Natural killer cell treated with Interleukin-12 subunit alpha and Interleukin-12 subunit beta and Interleukin-15 and Interleukin-18, amount 100 ng/mL, for 72 hours (primary cell): ENCODE measurements around the gene PXMP2. TPM values are rescaled to one million over a fixed set of nuclear protein-coding genes. Genes with fewer than 3 reads are reported as not detected.

Experiments used
- ATAC-seq, 2 donors: fragments of 150-1000 bp; cut with Tn5 transposase in 1 of 2; sonication (Bioruptor Pico), chemical (Tn5 transposase) in 1 of 2; 2 replicates each; pipeline ENCODE4 v1.10.0; 2021
- DNase-seq: peaks from one replicate; pipeline ENCODE4 v3.0.0; 2022; ENCODE audit warnings: low spot score
- H3K27ac Mint-ChIP-seq, 2 donors: 1 replicate in 1 of 2; 2 replicates in 1 of 2; pipeline ENCODE4 v1.8.0; 2022; ENCODE audit warnings: mixed read lengths in 2 of 2, mild to moderate bottlenecking in 1 of 2, moderate library complexity in 1 of 2
- H3K27me3 Mint-ChIP-seq, 2 donors: 1 replicate in 1 of 2; 2 replicates in 1 of 2; pipeline ENCODE4 v1.8.0; 2022; ENCODE audit warnings: mixed read lengths in 2 of 2
- H3K36me3 Mint-ChIP-seq: one replicate; pipeline ENCODE4 v1.8.0; 2022; ENCODE audit warnings: mixed read lengths
- H3K4me1 Mint-ChIP-seq, 2 donors: 1 replicate in 1 of 2; 2 replicates in 1 of 2; pipeline ENCODE4 v1.8.0; 2022; ENCODE audit warnings: low read depth in 2 of 2, mixed read lengths in 2 of 2, mild to moderate bottlenecking in 1 of 2
- H3K4me3 Mint-ChIP-seq: one replicate; pipeline ENCODE4 v1.8.0; 2022; ENCODE audit warnings: mixed read lengths
- H3K9me3 Mint-ChIP-seq: 2 replicates; pipeline ENCODE4 v1.8.0; 2022; ENCODE audit warnings: mixed read lengths
- total RNA-seq, 2 donors: library from RNA; stranded (reverse); gene quantifications; one replicate each; pipeline ENCODE4 v1.2.3, GENCODE V29; 2022

The PXMP2 gene
- total RNA-seq, 2 donors from 2014 or later, result 9.6 to 22.2 TPM

- DNase-seq (no peak), ATAC-seq (no peak)
- no peak overlapping the region for H3K27ac Mint-ChIP-seq
- peaks cover 0 to 17% of the 10 kb centered on the region in 2 donors for H3K4me1 Mint-ChIP-seq
- H3K36me3 Mint-ChIP-seq, result no peaks in the 10 kb centered on the region
- H3K4me3 Mint-ChIP-seq, result no peak overlapping the region
- no peaks in the 10 kb centered on the region for H3K9me3 Mint-ChIP-seq
- H3K27me3 Mint-ChIP-seq, result no peaks in the 10 kb centered on the region
Measured at GRCh38 chr12:132717011-132717410, 29.6 kb downstream of the PXMP2 start.

- H3K27ac Mint-ChIP-seq, result no peak overlapping the region
- ATAC-seq (peak in 1 of 2 donors; percentile 12), DNase-seq (no peak)
- H3K27me3 Mint-ChIP-seq, result no peaks in the 10 kb centered on the region
- H3K9me3 Mint-ChIP-seq, result no peaks in the 10 kb centered on the region
- peaks cover 0 to 13% of the 10 kb centered on the region in 2 donors for H3K4me1 Mint-ChIP-seq
- no peaks in the 10 kb centered on the region for H3K36me3 Mint-ChIP-seq
- H3K4me3 Mint-ChIP-seq, result no peak overlapping the region
Measured at GRCh38 chr12:132717531-132718387, 30.4 kb downstream of the PXMP2 start.

GRCh38 chr12:132718644-132719043 is 31.3 kb downstream of the PXMP2 start:
- ATAC-seq, result no peak
- Mint-ChIP-seq H3K4me1 (peaks cover 6 to 9% of the 10 kb centered on the region in 2 donors), H3K4me3 (no peak overlapping the region), H3K27me3 (no peaks in the 10 kb centered on the region), H3K9me3 (no peaks in the 10 kb centered on the region), H3K36me3 (no peaks in the 10 kb centered on the region), H3K27ac (no peak overlapping the region)
- DNase-seq, result no peak

- peak; percentile 10 to 17 for ATAC-seq
- H3K4me3 Mint-ChIP-seq, result no peak overlapping the region
- no peak overlapping the region for H3K27ac Mint-ChIP-seq
- H3K36me3 Mint-ChIP-seq, result no peaks in the 10 kb centered on the region
- DNase-seq, result no peak
- H3K9me3 Mint-ChIP-seq, result no peaks in the 10 kb centered on the region
- no peaks in the 10 kb centered on the region for H3K27me3 Mint-ChIP-seq
- peaks cover 6 to 9% of the 10 kb centered on the region in 2 donors for H3K4me1 Mint-ChIP-seq
Measured at GRCh38 chr12:132719141-132719953, 32.0 kb downstream of the PXMP2 start.

- Mint-ChIP-seq H3K4me1 (peaks cover 6 to 9% of the 10 kb centered on the region in 2 donors), H3K27ac (no peak overlapping the region), H3K9me3 (no peaks in the 10 kb centered on the region), H3K36me3 (no peaks in the 10 kb centered on the region), H3K27me3 (no peaks in the 10 kb centered on the region), H3K4me3 (no peak overlapping the region)
- DNase-seq (no peak), ATAC-seq (no peak)
Measured at GRCh38 chr12:132719954-132720324, 32.6 kb downstream of the PXMP2 start.

- Mint-ChIP-seq H3K27me3 (no peaks in the 10 kb centered on the region), H3K4me3 (no peak overlapping the region), H3K4me1 (peaks cover 6 to 9% of the 10 kb centered on the region in 2 donors), H3K9me3 (no peaks in the 10 kb centered on the region), H3K27ac (no peak overlapping the region), H3K36me3 (peaks cover 6% of the 10 kb centered on the region)
- no peak for DNase-seq
- no peak for ATAC-seq
Measured at GRCh38 chr12:132720606-132721345, 33.4 kb downstream of the PXMP2 start.

GRCh38 chr12:132723015-132723763 is 35.8 kb downstream of the PXMP2 start:
- no peak for DNase-seq
- Mint-ChIP-seq H3K9me3 (no peaks in the 10 kb centered on the region), H3K36me3 (peaks cover 7% of the 10 kb centered on the region), H3K4me3 (no peak overlapping the region), H3K27me3 (no peaks in the 10 kb centered on the region), H3K4me1 (peaks cover 6 to 9% of the 10 kb centered on the region in 2 donors), H3K27ac (no peak overlapping the region)
- ATAC-seq, result no peak

- Mint-ChIP-seq H3K36me3 (peaks cover 7% of the 10 kb centered on the region), H3K4me3 (no peak overlapping the region), H3K27ac (no peak overlapping the region), H3K4me1 (peaks cover 6 to 9% of the 10 kb centered on the region in 2 donors), H3K9me3 (no peaks in the 10 kb centered on the region), H3K27me3 (no peaks in the 10 kb centered on the region)
- no peak for ATAC-seq
- no peak for DNase-seq
Measured at GRCh38 chr12:132723764-132724140, 36.4 kb downstream of the PXMP2 start.

GRCh38 chr12:132724506-132725241 is 37.3 kb downstream of the PXMP2 start:
- ATAC-seq (no peak), DNase-seq (no peak)
- peaks cover 6 to 7% of the 10 kb centered on the region in 2 donors for H3K4me1 Mint-ChIP-seq
- H3K27ac Mint-ChIP-seq, result no peak overlapping the region
- H3K27me3 Mint-ChIP-seq, result no peaks in the 10 kb centered on the region
- no peak overlapping the region for H3K4me3 Mint-ChIP-seq
- H3K9me3 Mint-ChIP-seq, result no peaks in the 10 kb centered on the region
- H3K36me3 Mint-ChIP-seq, result peaks cover 10% of the 10 kb centered on the region

GRCh38 chr12:132726386-132726785 is 39.0 kb downstream of the PXMP2 start:
- no peaks in the 10 kb centered on the region for H3K9me3 Mint-ChIP-seq
- H3K4me1 Mint-ChIP-seq, result peaks cover 6 to 12% of the 10 kb centered on the region in 2 donors
- DNase-seq (no peak), ATAC-seq (no peak)
- no peaks in the 10 kb centered on the region for H3K27me3 Mint-ChIP-seq
- peaks cover 16% of the 10 kb centered on the region for H3K36me3 Mint-ChIP-seq
- no peak overlapping the region for H3K4me3 Mint-ChIP-seq
- no peak overlapping the region for H3K27ac Mint-ChIP-seq

- Mint-ChIP-seq H3K9me3 (no peaks in the 10 kb centered on the region), H3K4me3 (no peak overlapping the region), H3K27ac (no peak overlapping the region), H3K27me3 (no peaks in the 10 kb centered on the region), H3K36me3 (peaks cover 25% of the 10 kb centered on the region), H3K4me1 (peaks cover 6 to 14% of the 10 kb centered on the region in 2 donors)
- DNase-seq (no peak), ATAC-seq (peak in 1 of 2 donors; percentile 26)
Measured at GRCh38 chr12:132727091-132727794, 39.9 kb downstream of the PXMP2 start.

GRCh38 chr12:132728502-132728901 is 41.1 kb downstream of the PXMP2 start:
- Mint-ChIP-seq H3K4me3 (no peak overlapping the region), H3K36me3 (peaks cover 38% of the 10 kb centered on the region), H3K27me3 (no peaks in the 10 kb centered on the region), H3K9me3 (no peaks in the 10 kb centered on the region), H3K27ac (no peak overlapping the region), H3K4me1 (peaks cover 2 to 14% of the 10 kb centered on the region in 2 donors)
- ATAC-seq (no peak), DNase-seq (no peak)
